Breast epithelium (tissue), 3 donors: Measurements from ENCODE around the gene PAIP2B.

Experiments used
- POLR2A ChIP-seq: fragments of 450-650 bp; IDR thresholded peaks from one replicate; pipeline ENCODE4 v1.6.1; 2016; ENCODE audit warnings: antibody characterized with exemption, mild to moderate bottlenecking, moderate library complexity
- TF ChIP-seq, protein P1 (sequence below), 3 donors: fragments of 450-650 bp; IDR thresholded peaks; one replicate each; pipeline ENCODE4 v1.5.1; 2016 to 2017; ENCODE audit warnings: antibody characterized with exemption in 3 of 3, mild to moderate bottlenecking in 3 of 3, moderate library complexity in 3 of 3

- TF ChIP-seq, protein P1, sequence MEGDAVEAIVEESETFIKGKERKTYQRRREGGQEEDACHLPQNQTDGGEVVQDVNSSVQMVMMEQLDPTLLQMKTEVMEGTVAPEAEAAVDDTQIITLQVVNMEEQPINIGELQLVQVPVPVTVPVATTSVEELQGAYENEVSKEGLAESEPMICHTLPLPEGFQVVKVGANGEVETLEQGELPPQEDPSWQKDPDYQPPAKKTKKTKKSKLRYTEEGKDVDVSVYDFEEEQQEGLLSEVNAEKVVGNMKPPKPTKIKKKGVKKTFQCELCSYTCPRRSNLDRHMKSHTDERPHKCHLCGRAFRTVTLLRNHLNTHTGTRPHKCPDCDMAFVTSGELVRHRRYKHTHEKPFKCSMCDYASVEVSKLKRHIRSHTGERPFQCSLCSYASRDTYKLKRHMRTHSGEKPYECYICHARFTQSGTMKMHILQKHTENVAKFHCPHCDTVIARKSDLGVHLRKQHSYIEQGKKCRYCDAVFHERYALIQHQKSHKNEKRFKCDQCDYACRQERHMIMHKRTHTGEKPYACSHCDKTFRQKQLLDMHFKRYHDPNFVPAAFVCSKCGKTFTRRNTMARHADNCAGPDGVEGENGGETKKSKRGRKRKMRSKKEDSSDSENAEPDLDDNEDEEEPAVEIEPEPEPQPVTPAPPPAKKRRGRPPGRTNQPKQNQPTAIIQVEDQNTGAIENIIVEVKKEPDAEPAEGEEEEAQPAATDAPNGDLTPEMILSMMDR (IDR thresholded peaks at IDR 0.05): no peak
- no peak for TF ChIP-seq POLR2A
Observed at GRCh38 chr2:71190656-71191569, 36.0 kb downstream of the PAIP2B start.
